GM12873 (cell line): Measurements from ENCODE around the gene ITGB5.

ENCODE experiments used
- TF ChIP-seq, protein P1 (sequence below): IDR thresholded peaks from 2 replicates; pipeline ENCODE4 v1.5.1; 2012; ENCODE audit warnings: low read depth, mild to moderate bottlenecking, moderate library complexity, low read length, control low read depth; ENCODE audit not compliant: insufficient read depth; ENCODE audit errors: missing control alignments

The ITGB5 gene

DNA sequence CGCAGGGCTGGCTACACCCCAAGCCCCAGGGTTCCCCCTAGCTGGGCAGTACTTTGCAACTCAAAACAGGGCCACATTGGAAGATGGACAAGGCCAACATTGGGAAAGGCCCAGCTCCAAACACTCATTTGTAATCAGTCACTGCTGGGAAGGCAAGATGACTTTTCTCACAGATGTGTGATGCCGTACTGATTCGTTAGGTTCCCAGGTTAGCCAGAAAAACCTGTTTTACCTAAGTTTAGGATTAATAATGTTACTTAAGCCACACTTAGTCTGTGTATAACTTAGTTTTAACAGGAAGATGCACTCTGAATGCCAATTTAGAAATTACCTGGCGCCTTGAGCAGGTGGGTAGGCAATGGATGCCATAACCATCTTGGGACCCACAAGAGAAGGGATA lies 71.0 kb downstream of the ITGB5 start:
- TF ChIP-seq, protein P1, sequence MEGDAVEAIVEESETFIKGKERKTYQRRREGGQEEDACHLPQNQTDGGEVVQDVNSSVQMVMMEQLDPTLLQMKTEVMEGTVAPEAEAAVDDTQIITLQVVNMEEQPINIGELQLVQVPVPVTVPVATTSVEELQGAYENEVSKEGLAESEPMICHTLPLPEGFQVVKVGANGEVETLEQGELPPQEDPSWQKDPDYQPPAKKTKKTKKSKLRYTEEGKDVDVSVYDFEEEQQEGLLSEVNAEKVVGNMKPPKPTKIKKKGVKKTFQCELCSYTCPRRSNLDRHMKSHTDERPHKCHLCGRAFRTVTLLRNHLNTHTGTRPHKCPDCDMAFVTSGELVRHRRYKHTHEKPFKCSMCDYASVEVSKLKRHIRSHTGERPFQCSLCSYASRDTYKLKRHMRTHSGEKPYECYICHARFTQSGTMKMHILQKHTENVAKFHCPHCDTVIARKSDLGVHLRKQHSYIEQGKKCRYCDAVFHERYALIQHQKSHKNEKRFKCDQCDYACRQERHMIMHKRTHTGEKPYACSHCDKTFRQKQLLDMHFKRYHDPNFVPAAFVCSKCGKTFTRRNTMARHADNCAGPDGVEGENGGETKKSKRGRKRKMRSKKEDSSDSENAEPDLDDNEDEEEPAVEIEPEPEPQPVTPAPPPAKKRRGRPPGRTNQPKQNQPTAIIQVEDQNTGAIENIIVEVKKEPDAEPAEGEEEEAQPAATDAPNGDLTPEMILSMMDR, result no peak

DNA sequence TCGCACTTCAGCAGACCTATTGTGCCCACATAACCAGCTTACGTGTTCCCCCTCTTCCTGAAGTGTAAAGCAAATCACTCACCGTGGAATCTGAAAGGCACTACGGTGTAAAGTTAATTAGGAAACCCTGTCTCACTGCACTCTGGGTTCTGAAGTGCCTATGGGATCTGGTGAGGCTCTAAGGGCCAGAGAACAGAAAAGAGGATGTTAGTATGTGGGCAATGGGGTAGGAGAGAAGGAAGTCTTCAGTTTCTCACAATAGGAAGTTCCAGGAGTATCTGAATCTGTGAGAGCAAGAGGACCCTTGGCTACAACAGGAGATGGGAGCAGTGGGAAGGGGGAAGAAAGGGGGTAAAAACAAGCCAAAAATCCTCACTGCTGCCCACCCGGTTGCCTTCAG lies 71.4 kb downstream of the ITGB5 start:
- TF ChIP-seq, protein P1, result no peak

DNA sequence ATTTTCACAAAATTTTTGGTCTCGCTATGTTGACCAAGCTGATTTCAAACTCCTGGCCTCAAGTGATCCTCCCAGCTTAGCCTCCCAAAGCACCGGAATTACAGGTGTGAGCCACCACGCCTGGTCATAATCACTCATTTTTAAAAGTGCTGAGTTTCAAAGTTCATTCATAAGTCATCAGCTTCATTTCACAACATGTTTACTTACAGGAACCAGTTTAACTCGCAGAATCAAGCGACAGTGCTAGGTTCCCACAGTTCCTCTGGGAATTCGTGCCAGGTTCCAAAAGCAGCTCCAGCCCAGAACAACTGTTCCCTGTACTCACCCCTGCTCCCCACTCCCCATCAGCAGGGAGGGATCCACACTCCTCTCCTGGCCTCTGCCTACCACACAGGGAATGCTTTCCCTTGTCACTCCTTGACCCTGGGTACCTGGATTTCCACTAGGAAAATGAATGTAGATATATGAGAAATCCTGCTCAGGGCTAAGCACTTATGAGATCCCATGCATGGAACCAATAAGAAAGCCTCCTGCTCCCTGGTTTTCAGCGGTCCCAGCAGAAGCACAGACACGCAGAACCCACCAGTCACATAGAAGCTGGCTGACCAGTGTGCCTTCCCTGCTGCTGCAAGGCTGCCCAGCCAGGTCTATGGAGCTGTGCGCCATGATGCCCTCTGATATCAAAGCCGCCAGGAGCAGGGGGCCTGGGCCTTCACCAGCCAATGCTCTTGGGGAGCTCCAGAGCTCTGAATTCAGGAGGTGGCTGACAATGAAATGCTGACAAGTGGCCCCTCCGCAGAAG lies 72.3 kb downstream of the ITGB5 start:
- TF ChIP-seq, protein P1, result no peak

DNA sequence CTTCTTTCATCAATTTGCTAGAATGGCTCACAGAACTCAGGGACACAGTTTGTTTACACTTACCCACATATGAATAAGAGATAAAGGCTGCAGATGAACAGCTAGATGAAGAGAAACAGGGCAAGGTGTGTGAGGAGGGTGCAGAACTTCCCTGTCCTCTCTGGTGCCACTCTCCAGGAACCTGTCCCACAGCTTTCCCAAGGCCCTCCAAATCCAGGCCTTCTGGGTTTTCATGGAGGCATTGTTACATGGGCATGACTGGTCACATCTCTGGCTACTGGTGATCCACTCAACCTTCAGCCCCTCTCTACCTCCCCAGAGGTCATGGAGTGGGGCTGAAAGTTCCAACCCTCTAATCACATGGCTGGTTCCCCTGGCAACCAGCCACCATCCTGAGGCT lies 73.6 kb downstream of the ITGB5 start:
- TF ChIP-seq, protein P1, result no peak

DNA sequence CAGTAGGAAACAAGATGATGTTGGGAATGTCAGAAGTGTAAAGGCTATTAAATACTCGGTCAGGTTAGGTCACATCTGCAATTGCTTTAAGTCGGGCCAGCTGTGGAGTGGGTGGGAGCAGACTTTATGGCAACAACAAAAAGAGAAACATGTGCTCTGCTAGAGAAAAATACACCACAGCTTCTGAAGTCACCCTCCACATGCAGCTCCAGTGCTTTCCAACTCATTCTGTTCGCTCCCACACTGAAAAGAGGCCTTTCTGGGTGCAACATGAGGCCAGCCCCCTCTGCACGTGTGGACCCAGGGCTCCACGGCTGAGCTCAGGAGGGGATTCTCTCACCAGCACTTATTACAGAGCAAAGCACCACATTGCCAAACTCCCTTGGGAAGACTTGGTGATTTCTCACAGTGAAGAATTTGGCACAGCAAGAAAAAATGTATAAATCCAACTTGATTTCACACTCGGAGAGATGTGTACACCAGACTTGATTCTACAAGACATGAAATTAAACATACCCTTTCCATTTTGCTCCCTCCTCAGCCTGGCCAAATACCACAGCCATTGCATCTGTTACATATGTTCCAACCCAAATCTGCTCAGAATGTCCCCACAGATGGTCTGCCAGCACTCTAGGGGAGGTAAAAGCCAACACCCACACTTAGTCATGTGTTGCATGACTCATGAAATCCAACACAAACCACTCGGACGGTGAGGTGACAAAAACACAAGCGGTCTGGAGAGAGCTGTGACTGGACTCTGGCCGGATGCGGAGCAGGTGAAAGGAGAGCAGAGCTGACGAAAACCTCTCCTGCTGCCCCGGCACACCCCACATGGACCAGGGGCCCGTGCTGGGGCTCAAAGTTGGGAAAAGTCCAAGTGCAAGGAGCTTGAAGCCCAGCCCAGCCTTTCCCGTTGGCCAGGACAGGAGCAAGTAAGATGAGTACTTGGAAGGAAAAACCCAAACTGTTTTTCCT lies 74.6 kb downstream of the ITGB5 start:
- TF ChIP-seq, protein P1, result no peak

DNA sequence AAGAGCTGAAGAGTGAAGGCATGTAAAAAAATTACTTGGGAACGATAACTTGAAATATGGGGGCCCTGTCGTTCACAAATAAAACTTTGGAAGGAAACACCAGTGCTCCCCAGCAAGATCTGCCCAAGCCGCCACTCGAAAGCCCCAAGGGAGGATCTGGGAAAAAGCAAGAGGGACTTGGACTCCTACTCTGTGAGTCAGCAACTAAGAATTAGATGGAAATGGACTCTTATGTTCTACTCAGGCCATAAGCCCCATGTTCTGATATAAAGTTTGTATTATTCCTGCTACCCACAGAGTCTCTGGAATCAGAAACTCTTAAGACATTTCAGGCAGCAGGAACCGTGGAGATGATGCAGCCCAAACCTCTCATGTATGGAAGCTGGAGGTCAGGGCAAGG lies 75.7 kb downstream of the ITGB5 start:
- TF ChIP-seq, protein P1, result no peak

DNA sequence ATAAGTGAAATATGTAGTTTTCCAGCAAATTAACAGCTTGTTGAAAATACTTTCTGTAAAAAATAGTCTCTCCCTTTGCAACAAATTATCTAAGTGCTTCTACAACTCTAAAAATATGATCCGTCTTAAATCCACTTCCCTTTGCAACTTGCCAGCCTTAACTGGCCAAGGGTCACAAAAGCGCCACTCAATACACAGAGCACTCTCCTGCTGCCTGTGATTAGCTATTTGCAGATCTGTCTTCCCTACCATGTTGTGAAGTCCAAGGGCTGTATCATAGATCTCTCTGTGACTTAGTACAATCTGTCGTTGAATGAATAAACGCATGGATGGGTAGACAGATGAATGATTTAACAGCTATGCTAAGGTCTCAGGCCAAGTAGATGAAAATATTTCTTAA lies 76.2 kb downstream of the ITGB5 start:
- TF ChIP-seq, protein P1, result no peak
